Erythroblast (primary cell): ENCODE data around the gene LDLRAD4.

Experiments used
- GATA1 ChIP-seq: IDR thresholded peaks from 2 replicates; pipeline ENCODE4 v1.6.1; 2011; ENCODE audit warnings: low read depth, mild to moderate bottlenecking, control low read depth, low read length, moderate library complexity
- POLR2A ChIP-seq: IDR thresholded peaks from 2 replicates; pipeline ENCODE4 v1.6.1; 2011; ENCODE audit warnings: mild to moderate bottlenecking, low read length

DNA sequence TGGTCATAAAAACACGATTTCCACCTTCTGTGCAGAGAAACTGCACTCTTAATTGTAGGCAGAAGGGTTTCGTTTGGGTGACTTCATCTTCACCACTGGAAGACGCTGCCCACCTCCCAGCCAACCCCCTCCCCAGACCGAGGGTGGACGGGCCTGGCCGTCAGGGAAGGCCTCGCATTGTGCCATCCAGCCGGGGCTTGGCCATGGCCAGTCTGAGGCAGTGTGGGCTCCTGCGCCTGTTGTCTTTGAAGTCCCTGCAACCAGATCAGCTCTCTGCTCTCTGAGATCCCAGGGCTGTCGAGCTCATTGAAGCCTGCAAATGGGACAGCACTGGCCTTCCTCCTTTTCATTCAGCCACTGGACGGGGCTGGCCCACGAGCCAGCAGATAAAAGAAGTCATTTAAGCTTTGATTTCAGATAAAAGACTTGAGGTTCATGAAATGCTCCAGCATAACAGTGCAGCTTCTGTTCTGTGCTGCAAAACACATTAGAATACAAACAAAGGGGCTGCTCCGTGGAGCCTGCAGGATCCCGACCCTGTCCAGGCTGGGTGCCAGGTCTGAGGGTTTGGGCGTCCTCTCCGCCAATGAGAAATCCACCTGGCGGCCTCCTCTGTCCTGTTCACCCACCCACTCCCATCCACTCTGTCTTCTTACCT lies 253.5 kb downstream of the LDLRAD4 start:
- no peak for TF ChIP-seq POLR2A
- no peak for TF ChIP-seq GATA1
